ENCODE data around the gene NRCAM. TPM values are rescaled to one million over a fixed set of nuclear protein-coding genes. Genes with fewer than 3 reads are reported as not detected.

The NRCAM gene
- total RNA-seq, 1 experiment from 2014 or later, result 40.3 TPM

DNA sequence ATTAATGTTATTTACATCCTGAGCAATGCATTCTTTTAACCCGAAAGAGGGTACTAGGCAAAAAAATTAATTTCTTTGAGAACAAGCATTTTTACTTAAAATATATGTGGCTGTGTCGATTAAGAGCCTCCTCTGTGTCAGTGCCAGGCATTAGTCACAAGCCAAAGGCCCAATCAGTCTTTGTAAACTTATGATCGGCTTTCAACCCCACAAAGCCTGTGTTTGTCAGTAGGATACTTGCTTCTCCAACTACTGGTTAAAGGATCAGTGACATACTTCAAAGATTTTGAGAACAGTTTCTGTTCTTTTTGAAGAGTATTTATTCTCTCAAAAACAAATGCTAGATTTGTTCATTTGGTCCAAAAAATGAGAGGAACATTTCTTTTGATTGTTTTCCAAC lies 159.3 kb downstream of the NRCAM start:
- POLR2A ChIA-PET (ENCODE audit: unreplicated experiment), result no interaction called here
- no peaks in the 10 kb centered on the region for H4K20me1 ChIP-seq (ENCODE audit: insufficient read depth)
- H3K79me2 ChIP-seq (ENCODE audit: low read depth), result no peaks in the 10 kb centered on the region
- no peak overlapping the region for H3K4me3 ChIP-seq
- no peak overlapping the region for H2AFZ ChIP-seq
- TF ChIP-seq CTCF (conservative IDR thresholded peaks at IDR 0.05), result no peak
- no peak for TF ChIP-seq EZH2 (IDR thresholded peaks at IDR 0.05; ENCODE audit: low read depth)
- no peaks in the 10 kb centered on the region for H3K27me3 ChIP-seq (ENCODE audit: insufficient read depth, low read depth)
- no peak for DNase-seq
- no peaks in the 10 kb centered on the region for H3K9me2 ChIP-seq (ENCODE audit: insufficient read depth)
- H3K27ac ChIP-seq, result no peak overlapping the region
- intact Hi-C loops (cut with micrococcal nuclease; ENCODE audit: unreplicated experiment), result loop anchor here (5.0 kb wide), 1 partner anchor 160 kb away; the partner anchor contains the start of gene NRCAM
- no peaks in the 10 kb centered on the region for H3K9me3 ChIP-seq (ENCODE audit: insufficient read depth, low read depth)
- peaks cover 30% of the 10 kb centered on the region for H3K4me1 ChIP-seq (replicated peaks; ENCODE audit: insufficient read depth)
- CTCF ChIA-PET, result no interaction called here
- no TSS peak for BruUV-seq (replicated peaks)
- no peaks in the 10 kb centered on the region for H3K36me3 ChIP-seq (ENCODE audit: low read depth)
- H3K4me2 ChIP-seq, result no peak overlapping the region
- H3F3A ChIP-seq (ENCODE audit: insufficient read depth, low read depth), result peaks cover 9% of the 10 kb centered on the region

DNA sequence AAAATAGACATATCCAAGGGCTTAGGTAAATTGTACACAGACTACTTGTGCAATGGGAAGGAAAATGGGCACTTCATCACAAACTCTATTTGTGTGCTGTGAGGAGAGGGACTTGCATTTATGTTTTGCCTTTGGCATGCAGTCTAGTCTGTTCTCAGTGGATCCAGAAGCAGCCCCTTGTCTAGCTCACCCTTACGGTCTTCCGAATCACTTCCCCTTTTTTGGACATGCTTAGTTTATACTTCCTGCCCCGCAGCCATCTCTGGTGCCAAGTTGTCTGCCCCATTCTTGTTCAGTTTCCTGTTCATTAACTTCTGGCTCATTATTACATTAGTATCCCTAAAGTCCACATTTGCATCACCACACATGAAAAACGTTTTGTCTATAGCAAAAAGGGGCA lies 161.6 kb downstream of the NRCAM start:
- Histone ChIP-seq H3K4me1 (replicated peaks; ENCODE audit: insufficient read depth) (peaks cover 11% of the 10 kb centered on the region), H3K4me2 (no peak overlapping the region), H3K9me3 (ENCODE audit: insufficient read depth, low read depth) (no peaks in the 10 kb centered on the region), H3K27me3 (ENCODE audit: insufficient read depth, low read depth) (no peaks in the 10 kb centered on the region), H3K4me3 (no peak overlapping the region), H2AFZ (no peak overlapping the region), H3K79me2 (ENCODE audit: low read depth) (no peaks in the 10 kb centered on the region), H3K27ac (no peak overlapping the region), H4K20me1 (ENCODE audit: insufficient read depth) (no peaks in the 10 kb centered on the region), H3K9me2 (ENCODE audit: insufficient read depth) (no peaks in the 10 kb centered on the region), H3F3A (ENCODE audit: insufficient read depth, low read depth) (peaks cover 4% of the 10 kb centered on the region), H3K36me3 (ENCODE audit: low read depth) (no peaks in the 10 kb centered on the region)
- POLR2A ChIA-PET (ENCODE audit: unreplicated experiment), result interaction anchor here (0.7 kb wide), 1 partner anchor 198 kb away, joined by 3 read pairs; no protein-coding TSS in a partner anchor
- TF ChIP-seq CTCF (conservative IDR thresholded peaks at IDR 0.05) (no peak), EZH2 (IDR thresholded peaks at IDR 0.05; ENCODE audit: low read depth) (no peak)
- BruUV-seq (replicated peaks), result no TSS peak
- CTCF ChIA-PET, result interaction anchor here (1.0 kb wide), 1 partner anchor 159 kb away, joined by 4 read pairs; no protein-coding TSS in a partner anchor
- intact Hi-C loops (cut with micrococcal nuclease; ENCODE audit: unreplicated experiment), result no loop called here
- no peak for DNase-seq

DNA sequence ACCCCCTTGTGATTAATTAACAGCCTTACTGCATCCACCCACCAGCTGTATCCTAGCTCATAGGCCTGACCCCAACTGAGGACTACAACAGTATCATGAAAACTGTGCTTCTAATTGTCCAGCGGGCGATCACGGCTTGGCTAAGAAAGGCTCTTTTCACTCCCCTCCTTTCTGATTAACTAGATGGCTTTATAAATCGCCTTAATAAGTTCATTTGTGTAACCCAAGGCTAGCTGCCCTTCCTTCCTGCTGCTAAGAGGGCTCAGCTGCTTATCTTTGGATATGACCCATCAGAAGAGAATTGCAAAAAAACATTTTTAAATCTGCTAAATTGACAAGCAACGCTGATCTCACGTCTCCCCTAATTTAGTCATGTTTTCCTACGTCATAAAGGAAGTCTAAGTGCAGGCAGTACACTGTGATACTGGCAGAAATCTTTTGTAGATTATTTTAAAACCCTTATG lies 163.1 kb downstream of the NRCAM start:
- H4K20me1 ChIP-seq (ENCODE audit: insufficient read depth), result no peaks in the 10 kb centered on the region
- H3K27ac ChIP-seq, result no peak overlapping the region
- no peak overlapping the region for H2AFZ ChIP-seq
- H3F3A ChIP-seq (ENCODE audit: insufficient read depth, low read depth), result no peaks in the 10 kb centered on the region
- no peak overlapping the region for H3K4me2 ChIP-seq
- no peak overlapping the region for H3K4me3 ChIP-seq
- H3K9me3 ChIP-seq (ENCODE audit: insufficient read depth, low read depth), result no peaks in the 10 kb centered on the region
- POLR2A ChIA-PET (ENCODE audit: unreplicated experiment), result no interaction called here
- H3K4me1 ChIP-seq (replicated peaks; ENCODE audit: insufficient read depth), result no peaks in the 10 kb centered on the region
- intact Hi-C loops (cut with micrococcal nuclease; ENCODE audit: unreplicated experiment), result no loop called here
- CTCF ChIA-PET, result interaction anchor here (0.6 kb wide), 1 partner anchor 23 kb away, joined by 5 read pairs; no protein-coding TSS in a partner anchor
- BruUV-seq (replicated peaks), result no TSS peak
- DNase-seq, result no peak
- TF ChIP-seq EZH2 (IDR thresholded peaks at IDR 0.05; ENCODE audit: low read depth), result no peak
- no peak for TF ChIP-seq CTCF (conservative IDR thresholded peaks at IDR 0.05)
- H3K9me2 ChIP-seq (ENCODE audit: insufficient read depth), result no peaks in the 10 kb centered on the region
- no peaks in the 10 kb centered on the region for H3K27me3 ChIP-seq (ENCODE audit: insufficient read depth, low read depth)
- H3K36me3 ChIP-seq (ENCODE audit: low read depth), result no peaks in the 10 kb centered on the region
- no peaks in the 10 kb centered on the region for H3K79me2 ChIP-seq (ENCODE audit: low read depth)

Data from PC-9 (cell line).